ENCODE results near the gene MPP2.
A peak's percentile ranks its signal among the peaks of the same experiment; 100 is the strongest.
"Not testable (repeated sequence)": the region's sequence is repeated elsewhere in the genome, so short reads cannot be mapped to it uniquely, and the experiment has no call there.

Gene MPP2

DNA sequence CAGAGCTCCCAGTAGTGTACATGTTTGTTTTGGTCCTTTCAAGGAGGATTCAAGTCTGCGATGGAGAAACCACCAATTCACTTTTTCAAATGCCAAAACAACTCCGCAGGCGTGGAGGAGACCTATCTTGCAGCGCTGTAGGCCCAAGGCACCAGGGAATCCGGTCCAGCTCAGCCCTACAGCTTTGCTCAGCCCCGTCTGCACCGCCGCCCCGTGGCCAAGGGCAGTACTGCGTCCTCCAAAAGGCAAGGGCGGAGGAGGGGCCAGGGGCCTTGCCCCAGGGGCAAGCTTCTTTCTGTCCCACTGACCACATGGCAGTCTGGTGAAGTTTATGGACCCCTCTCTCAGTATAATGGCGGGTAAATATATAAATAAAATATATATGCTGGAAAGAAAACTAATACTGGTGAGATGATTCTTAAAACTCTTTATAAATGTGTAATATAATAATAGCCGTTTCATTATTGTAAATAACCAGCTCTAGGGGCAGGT lies 61.1 kb downstream of the MPP2 start:
- peak; percentile 84 for DNase-seq (ENCODE audit: low spot score)

DNA sequence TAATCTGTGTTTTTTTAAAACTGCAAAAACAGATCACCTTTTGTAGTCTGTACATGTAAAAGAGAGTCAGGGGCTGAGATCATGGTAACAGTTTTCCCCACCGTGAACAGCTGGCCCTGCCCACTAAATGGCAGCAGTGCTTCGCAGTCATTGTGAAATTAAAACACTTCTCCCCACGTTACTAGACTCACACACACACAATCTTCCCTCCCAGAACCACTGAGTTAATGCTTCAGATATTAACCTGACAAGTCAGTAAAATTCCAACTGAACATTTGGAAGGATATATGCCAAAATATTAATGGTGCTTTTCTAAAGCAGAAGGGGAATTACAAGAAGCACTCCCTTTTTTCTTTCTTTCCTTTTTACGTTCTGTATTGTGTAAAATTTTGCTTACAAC lies 61.6 kb downstream of the MPP2 start:
- no peak for DNase-seq (ENCODE audit: low spot score)

DNA sequence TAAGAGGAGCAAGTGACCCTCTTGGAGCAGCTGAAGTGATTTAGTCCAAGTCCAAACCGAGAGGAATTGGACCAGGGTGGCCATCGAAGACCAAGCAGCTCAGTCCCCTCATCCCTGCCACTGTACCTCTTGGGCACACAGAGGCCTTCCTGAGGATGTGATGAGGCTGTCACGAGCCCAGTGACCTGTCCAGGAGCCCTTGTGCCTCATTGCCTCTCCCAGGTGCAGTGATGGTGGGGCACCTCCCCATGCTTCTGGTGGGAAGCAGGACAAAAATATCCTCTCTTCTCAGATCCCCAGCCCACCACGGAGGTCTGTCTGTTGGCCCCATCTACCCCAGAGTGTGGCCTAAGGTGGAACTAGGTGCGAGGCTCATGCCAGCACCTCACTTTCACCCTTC lies 63.1 kb downstream of the MPP2 start:
- DNase-seq (ENCODE audit: low spot score) = no peak

DNA sequence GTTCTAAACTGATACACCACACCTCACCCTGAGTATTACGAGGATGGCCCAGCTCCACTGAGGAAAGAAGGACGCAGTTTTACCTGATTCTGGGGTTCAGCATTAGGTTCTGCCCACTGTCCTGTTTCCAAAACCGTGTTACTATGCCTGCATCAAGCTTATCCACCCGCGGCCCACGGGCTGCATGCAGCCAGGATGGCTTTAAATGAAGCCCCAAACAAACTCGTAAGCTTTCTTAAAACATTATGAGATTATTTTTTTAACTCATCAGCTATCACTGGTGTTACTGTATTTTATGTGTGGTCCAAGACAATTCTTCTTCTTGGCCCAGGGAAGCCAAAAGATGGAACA lies 64.4 kb downstream of the MPP2 start:
- no peak for DNase-seq (ENCODE audit: low spot score)

DNA sequence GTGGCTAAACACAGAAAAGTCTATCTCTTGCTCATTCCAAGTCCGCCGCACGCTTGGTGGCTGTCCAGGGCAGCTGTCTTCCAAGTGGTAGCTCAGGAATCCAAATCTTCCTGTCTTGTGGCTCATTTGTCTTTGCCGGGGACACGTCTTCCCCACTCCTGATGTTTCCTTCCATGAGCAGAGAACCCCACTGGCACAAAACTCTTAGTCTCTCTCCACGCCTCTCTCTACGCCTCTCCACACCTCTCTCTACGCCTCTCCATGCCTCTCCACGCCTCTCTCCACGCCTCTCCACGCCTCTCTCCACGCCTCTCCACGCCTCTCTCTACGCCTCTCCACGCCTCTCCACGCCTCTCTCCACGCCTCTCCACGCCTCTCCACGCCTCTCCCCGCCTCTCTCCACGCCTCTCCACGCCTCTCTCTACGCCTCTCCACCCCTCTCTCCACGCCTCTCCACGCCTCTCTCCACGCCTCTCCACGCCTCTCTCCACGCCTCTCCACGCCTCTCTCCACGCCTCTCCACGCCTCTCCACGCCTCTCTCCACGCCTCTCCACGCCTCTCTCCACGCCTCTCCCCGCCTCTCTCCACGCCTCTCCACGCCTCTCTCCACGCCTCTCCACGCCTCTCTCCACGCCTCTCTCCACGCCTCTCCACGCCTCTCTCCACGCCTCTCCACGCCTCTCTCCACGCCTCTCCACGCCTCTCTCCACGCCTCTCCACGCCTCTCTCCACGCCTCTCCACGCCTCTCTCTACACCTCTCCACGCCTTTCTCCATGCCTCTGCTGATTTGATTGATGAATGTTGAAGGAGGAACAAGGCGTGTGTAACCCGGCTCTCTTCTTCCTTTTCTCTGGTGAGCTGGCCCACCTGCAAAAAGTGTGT lies 65.0 kb downstream of the MPP2 start:
- not testable (repeated sequence) for DNase-seq (ENCODE audit: low spot score)

DNA sequence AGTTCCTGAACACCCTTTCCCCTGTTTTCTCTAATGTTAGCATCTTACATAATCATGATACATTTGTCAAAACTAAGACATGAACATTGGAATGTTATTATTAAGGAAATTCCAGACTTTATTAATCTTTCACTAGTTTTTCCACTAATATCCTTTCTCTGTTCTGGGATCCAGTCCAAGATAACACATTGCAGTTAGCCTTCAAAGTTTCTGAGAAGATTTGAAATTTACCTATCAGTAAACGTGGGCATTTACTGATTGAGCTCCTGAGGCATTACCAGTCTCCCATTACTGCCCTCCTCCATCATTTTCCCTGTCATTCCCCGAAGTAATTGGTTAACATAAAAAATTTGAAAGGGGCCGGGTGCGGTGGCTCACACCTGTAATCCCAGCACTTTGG lies 66.1 kb downstream of the MPP2 start:
- no peak for DNase-seq (ENCODE audit: low spot score)

DNA sequence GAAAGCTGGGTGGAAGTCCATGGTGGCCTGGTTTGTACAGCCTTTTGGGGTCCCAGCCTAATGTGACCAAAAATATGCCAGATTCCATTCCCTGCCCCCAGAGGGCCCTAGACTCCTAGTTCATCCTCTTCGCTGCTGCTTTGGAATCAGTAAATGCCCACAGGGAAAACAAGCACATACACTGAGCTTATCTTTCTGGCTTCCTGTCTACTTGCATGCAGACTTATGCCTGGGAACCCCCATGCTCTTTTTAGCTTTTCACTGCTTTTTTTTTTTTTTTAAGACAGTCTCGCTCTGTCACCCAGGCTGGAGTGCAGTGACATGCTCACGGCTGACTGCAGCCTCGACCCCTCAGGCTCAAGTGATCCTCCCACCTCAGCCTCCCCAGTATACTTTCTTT lies 66.5 kb downstream of the MPP2 start:
- no peak for DNase-seq (ENCODE audit: low spot score)

DNA sequence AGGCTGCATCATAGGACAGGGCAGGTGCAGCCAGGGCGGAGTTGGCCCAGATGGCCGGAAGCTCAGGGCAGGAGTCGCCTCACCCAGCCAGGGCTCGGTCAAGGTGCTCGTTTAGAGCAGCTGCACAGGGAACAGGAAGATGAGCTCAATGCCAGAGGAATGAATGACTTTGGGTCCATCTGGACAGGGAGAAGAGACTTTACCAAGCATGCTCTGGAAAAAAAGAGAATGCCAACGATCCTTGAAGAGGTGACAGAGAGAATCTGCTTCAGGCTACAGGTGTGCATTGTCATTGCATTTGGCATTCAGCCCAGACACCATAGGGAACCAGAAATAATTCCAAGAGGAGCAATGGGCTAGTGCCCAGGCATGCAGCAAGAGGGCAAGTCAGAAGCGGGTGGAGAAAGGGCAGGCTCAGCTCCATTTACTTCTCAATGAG lies 67.6 kb downstream of the MPP2 start:
- DNase-seq (ENCODE audit: low spot score) = no peak

DNA sequence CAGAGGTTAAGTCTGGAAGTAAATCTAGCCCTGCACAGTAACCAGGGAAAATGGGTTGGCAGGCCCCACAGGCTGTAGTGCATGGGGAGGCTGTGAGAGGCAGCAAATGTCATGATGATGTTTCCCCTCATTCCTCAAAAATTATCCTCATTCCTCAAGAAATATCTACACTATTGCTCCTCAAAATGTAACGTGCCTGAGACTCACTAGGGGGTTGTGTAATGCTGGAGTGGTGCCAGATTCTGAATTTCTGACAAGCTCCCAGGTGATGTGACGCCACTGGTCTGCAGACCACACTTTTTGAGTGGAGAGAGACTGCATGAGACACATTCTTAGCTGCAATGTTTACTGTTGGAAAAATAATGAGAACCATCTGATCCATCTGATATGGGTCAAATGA lies 73.2 kb downstream of the MPP2 start:
- no peak for DNase-seq (ENCODE audit: low spot score)

DNA sequence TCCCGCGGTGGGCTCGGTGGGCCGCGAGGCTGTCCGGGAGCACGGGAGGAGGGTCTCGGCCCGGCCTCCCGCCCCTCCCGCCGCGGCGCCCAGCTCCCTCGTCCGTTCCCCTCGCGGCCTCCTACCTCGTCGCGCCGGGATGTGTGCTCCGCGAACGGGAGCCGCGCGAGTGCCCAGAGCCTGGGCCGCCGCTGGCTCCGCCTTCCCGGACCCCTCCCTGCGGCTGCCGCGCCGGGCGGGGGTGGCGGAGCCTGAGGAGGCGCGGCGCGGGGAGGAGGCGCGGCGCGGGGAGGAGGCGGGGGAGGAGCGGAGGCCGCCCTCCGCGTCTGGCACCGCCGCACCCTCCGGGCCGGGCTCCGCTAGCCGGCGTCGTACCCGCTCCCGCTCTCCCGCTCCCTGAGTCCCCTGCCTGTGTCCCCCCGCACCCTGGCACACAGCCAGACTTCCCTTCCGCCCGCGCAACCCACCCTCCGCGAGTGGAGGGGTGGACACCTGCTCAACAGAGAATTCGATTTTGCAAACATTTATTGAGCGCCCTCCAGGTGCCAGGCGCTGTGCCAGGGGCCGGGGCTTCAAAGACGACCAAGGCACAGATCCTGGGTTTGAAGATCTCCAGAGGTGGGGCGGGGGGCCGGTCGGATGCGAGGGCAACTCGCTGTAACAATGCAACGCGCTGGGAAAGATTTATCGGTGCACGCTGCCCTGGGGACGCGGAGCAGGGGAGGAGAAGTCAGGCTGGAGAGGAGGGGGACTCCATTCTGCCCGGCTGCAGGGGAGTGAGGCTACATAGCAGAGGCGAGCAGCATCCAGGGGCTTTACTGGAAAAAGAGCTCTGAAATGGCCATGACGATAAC lies 74.1 kb downstream of the MPP2 start, which contains the start of gene MPP3:
TSS of gene MPP3 (minus strand) at position 171 of the 854 bp plus-strand sequence. CDS start 1,240 bp downstream, outside the sequence.
- peak; percentile 66 for DNase-seq (ENCODE audit: low spot score)

DNA sequence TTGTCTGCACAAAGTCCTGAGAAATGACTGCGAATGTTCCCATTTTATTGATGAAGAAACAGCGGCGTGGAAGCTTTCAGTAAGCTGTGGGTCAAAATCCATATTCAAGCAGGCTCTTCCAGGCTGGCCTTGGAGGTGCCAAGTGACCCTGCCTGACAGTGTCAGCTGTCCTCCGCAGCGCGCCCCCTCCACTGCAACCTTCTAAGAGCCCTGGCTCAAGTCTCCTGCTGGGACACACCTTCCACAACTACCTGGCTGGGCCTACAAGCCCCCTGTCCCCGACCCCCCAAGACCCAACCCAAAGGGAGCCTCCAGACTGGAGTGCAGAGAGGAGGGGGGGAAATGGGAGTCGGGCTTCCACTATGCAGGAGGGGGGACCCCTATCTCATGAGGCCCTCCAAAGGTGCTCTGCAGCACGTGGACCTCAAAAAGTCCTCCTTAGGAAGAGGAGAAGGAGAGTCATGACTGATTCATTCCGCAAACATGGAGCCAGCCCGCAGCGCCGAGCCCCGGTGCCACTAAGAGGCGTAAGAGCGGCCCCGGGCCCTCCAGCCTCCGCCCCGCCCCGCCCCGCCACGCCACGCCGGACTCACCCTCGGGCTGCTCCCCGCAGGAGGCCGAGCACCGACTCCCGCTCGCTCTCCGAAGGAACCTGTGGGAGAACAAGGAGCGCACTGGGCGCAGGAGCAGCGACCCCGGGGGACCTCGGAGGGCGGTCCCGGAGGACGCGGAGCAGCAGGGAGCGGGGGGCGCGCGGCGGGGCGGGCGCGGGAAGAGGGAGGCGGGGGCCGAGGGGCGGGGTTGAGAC lies 75.0 kb downstream of the MPP2 start:
- DNase-seq (ENCODE audit: low spot score) = no peak

DNA sequence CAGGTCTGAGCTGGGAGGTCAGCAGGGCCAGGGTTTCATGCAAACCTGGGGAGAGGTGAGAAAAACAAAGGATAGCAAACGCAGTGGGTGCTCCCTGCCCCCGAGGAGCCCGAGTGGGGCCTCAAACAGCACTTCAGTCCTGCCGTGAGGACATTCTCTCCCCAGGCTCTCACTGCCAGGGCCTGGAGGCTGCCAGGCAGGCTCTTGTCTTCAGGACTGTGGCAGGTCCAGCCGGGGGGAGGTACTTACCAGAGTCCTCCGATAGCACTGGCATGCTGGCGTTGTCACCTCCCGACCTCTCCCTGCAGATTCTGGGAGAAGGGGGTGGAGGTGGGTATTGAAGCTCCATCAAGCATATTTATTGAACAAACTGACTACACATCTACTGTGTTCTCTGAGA lies 75.7 kb downstream of the MPP2 start:
- DNase-seq (ENCODE audit: low spot score) = no peak

DNA sequence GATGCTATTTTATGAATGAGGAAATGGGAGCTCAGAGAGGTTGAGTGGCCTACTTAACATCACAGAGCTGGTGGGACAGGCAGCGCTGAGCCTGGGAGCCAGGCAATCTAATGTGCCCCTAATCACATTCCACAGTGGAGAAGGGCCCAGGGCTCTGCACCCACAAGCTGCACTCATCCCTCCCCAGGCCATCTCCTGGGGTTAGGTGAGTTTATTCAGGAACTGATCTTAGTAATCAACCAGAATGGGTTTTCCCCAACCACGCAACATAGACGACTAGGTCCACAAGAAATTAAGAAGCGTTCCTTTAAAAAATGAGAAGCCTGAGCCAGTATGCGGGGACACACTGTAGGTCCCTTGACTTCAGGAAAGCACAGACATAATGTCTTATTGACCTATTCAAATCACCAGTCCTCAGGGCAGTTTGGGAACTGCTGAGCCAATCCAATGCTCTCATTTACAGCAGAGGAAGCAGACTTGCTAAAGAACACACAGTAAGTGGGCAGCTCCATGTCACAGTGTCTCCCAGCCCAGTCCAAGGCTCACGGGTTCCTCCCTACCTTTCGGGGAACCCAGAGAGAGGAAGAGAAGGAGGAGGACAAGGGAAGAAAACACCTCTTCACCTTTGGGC lies 76.7 kb downstream of the MPP2 start:
- DNase-seq (ENCODE audit: low spot score) = no peak

DNA sequence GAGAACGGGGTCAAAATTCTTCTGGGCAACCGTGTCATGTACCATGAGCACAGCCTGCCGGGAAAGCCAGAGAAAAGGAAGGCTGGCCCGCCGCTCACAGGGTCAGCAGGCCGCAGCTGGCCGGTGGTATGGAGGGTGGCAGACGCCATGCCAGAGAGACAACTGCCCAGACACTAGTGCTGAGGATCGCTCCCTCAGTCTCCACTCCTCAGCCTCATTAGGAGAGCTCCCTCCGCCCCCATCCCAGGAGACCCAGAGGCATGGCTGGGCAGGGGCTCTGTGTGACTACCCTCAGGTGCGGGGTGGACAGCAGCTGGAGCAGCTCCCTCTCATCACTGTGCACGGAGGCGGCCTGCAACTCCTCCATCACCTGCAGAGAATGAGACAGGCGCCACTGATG lies 77.6 kb downstream of the MPP2 start:
- DNase-seq (ENCODE audit: low spot score) = no peak

DNA sequence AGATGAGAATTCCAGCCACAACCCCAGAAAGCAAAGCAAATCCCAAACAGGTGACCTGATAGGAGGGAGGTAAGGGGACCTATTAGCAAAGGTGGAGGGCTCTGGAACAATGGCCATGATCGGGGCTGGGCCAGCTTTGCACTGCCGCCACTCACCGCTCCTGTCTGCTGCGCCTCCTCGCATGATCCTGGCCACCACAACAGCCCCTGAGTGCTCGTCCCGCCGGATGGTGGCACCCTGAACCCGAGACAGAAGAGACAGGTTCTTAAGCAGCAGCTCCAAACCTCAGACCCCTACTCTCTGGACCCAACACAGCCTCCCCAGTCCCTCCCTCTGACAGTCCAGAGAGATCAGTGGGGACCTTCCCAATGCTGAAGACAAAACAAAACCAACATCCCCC lies 79.7 kb downstream of the MPP2 start:
- no peak for DNase-seq (ENCODE audit: low spot score)

DNA sequence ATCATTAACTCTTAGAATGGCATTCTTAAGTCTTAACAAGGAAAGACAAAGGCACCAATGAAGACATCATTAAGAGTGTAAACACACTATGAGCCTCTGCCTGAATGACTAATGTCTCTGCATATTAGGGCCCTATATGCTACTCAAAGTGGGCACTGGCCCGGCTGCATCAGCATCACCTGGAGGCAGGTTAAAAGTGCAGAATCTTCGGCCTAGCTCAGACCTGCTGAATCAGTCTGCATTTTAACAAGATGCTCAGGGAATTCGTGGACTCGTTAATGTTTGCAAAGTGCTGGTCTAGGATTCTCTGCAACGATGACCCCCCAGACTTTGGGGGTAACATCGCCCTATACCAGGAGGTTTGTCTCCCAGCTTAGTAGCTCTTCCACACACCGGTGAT lies 81.1 kb downstream of the MPP2 start:
- DNase-seq (ENCODE audit: low spot score) = no peak

DNA sequence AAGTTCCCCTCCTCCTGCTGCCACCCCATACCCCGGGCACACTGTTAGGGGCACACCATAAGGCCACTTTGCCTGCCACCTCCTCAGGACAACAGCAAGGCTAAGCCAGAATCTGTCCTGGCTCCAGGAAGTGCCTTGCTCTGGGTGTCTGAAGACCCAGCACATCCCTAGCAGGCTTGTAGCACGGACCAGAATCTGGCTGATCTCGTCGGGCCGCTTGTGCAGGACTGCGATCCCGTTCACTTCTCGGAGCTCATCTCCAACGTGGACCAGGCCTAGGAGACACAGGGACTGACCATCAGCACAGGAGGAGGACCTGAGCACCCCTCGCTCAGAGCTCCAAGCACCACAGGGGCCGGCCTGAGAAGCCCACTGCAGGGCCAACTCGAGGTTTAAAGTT lies 81.8 kb downstream of the MPP2 start:
- DNase-seq (ENCODE audit: low spot score) = no peak
